ENCODE measurements around the gene AGBL4.
"Not testable (repeated sequence)": the region's sequence is repeated elsewhere in the genome, so short reads cannot be mapped to it uniquely, and the experiment has no call there.

The AGBL4 gene

DNA sequence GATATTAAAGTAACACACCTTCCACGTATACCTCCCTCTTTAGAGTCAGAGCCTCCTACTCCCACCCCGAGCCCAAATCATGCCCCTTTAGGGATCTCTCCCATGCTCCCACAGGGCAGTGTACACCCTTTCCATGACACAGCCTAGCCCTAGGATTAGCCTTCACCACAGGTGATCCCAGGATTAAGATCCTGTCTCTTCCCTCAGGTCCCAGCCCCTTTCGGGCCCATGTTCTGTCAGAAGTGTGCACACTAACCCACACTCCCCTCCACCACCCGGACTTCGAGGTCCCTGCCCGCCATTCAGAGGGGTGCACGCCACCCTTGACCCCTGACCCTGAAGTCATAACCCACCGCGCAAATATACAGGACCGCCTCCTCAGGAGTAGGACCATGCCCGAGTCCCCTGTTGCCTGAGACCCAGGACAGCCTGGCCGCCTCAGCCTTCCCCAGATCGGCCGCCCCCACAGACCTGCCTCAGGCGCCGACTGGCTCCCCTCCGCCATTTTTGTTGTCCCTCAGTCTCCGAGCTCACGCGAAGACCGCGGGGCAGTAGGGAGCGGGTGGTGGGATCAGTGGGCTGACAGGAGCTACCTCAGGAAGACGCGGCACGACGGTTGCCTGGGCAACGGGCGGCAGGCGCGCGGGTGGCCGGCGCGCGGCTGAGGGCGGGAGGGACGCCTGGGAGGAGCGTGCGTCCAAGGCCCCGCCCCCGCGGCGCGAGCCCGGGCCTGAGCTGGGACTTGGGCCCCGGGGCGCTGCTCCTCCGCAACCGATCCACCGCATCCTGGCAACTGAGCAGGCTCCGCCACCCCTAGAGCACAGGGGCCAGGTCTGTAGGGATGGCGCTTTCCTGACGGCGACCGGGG, at the start of gene AGBL4:
AGBL4 (minus strand) TSS at position 663 of the 868 bp plus-strand sequence.
- ATAC-seq: peak; percentile 28
- no peaks in the 10 kb centered on the region for H3K36me3 Mint-ChIP-seq (ENCODE audit: low read depth)

DNA sequence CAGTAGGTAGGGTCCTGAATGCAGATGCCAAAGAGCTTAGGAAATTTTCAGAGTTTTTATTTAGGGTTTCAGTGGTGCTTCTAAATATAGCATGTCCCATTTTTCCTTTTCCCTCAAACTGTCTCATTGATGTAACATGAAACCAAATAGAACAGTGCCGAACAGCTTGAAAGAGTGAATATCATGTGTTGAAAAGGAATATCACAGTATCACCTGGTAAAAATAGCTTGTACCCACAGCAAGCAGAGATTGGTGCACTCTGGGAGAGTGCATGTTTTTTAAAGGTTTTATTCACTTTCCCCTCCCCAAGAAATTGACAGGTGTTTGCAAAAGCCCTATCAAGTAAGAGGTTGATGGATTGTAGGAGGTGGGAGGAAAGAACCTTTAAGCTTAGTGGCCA, 43.1 kb upstream of the AGBL4 start:
- no peaks in the 10 kb centered on the region for H3K9me3 Mint-ChIP-seq
- ATAC-seq (no peak), DNase-seq (no peak)
- no peak overlapping the region for H3K27ac Mint-ChIP-seq
- no peaks in the 10 kb centered on the region for H3K36me3 Mint-ChIP-seq (ENCODE audit: low read depth)
- H3K4me1 Mint-ChIP-seq: no peaks in the 10 kb centered on the region
- no peak overlapping the region for H3K4me3 Mint-ChIP-seq
- peaks cover 10% of the 10 kb centered on the region for H3K27me3 Mint-ChIP-seq

More for the DNA sequence above, at the start of gene AGBL4:
- peaks cover 5% of the 10 kb centered on the region for H3K4me1 Mint-ChIP-seq
- DNase-seq: peak; percentile 2
- peaks cover 19% of the 10 kb centered on the region for H3K27me3 Mint-ChIP-seq
- no peak within 1 kb of the TSS for H3K27ac Mint-ChIP-seq
- no peak within 1 kb of the TSS for H3K4me3 Mint-ChIP-seq
- peaks cover 4% of the 10 kb centered on the region for H3K9me3 Mint-ChIP-seq

DNA sequence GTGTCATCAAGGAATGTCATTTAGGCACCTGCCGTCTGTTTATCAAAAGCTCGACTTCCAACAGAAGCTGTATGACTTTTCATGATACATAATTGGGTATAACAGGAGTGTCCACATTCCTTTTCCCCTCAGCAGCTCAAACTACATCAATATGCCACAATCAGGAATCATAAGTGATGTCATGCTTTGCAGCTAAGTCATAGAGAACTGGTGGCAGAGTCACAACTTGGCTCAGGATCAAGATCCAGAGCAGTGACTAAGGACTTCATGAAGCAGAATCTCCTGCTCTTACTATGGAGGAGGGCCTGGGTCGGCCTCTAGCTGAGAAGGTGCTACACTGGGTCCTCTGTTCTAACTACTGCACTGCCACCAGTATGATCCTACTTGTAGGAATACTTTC, 36.5 kb upstream of the AGBL4 start:
- H3K27me3 Mint-ChIP-seq: no peaks in the 10 kb centered on the region
- H3K36me3 Mint-ChIP-seq (ENCODE audit: low read depth): no peaks in the 10 kb centered on the region
- no peaks in the 10 kb centered on the region for H3K4me1 Mint-ChIP-seq
- ATAC-seq: no peak
- no peaks in the 10 kb centered on the region for H3K9me3 Mint-ChIP-seq
- no peak overlapping the region for H3K27ac Mint-ChIP-seq
- no peak overlapping the region for H3K4me3 Mint-ChIP-seq
- DNase-seq: no peak

DNA sequence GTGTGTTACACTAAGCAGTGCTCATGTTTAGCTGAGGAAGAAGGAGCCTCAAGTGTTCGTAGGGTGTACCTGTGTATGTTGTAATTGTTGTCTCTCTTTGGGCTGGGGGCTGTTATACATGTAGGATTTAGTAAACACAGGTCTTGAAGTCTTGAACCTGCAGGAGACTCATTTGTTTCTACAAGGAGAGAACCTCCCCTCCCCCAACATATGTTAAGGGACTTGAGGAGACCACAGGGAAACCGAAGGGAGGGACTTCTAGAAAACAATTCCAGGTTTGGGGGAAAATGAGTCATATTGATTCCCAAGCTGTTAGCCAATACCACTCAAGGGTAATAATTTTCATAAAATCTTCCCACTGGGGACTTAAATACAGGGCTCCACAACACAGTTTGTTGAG, 25.0 kb upstream of the AGBL4 start:
- no peaks in the 10 kb centered on the region for H3K9me3 Mint-ChIP-seq
- no peaks in the 10 kb centered on the region for H3K36me3 Mint-ChIP-seq (ENCODE audit: low read depth)
- H3K4me1 Mint-ChIP-seq: no peaks in the 10 kb centered on the region
- DNase-seq (no peak), ATAC-seq (no peak)
- peaks cover 30% of the 10 kb centered on the region for H3K27me3 Mint-ChIP-seq
- no peak overlapping the region for H3K4me3 Mint-ChIP-seq
- H3K27ac Mint-ChIP-seq: no peak overlapping the region

DNA sequence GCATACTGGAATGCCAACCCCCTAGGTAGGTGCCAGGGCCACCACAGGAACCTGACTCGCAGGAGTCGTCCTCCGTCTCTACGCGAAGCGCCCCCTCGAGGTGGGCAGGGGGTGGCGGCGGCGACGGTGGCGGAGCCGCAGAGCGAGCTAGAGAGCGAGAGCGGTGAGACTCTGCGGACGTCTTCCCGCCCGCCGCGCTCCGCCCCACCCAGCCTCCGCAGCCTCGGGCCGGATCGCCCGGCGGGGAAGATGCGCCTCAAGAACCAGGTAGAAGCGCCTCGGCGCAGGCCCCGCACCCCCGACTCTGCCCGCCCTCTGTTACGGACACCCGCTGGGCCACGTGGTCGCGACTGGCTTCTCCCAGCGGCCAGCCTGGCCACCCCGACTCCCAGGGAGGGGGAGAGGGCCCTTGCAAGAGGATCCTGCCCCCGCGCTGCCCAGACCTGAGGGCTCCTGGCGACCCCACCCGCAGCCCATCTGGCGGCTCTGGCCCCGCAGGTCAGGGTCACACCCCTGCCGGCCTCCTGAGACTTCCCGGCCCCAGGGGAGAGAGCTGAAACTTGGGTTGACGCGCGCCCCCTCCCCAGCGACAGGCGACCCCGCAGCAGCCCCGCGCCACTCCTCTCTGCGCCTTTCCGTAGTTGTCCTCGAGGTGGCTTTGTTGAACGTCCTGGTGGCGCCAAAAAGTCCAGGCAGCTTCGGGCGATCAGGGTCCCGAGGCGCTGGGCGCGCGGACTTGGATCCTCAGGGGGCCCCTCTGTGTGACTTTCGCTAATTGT, 24.4 kb upstream of the AGBL4 start:
- Mint-ChIP-seq H3K27me3 (peaks cover 30% of the 10 kb centered on the region), H3K9me3 (no peaks in the 10 kb centered on the region), H3K4me1 (no peaks in the 10 kb centered on the region), H3K4me3 (no peak overlapping the region), H3K36me3 (ENCODE audit: low read depth) (no peaks in the 10 kb centered on the region), H3K27ac (no peak overlapping the region)
- ATAC-seq: no peak
- peak; percentile 3 for DNase-seq

DNA sequence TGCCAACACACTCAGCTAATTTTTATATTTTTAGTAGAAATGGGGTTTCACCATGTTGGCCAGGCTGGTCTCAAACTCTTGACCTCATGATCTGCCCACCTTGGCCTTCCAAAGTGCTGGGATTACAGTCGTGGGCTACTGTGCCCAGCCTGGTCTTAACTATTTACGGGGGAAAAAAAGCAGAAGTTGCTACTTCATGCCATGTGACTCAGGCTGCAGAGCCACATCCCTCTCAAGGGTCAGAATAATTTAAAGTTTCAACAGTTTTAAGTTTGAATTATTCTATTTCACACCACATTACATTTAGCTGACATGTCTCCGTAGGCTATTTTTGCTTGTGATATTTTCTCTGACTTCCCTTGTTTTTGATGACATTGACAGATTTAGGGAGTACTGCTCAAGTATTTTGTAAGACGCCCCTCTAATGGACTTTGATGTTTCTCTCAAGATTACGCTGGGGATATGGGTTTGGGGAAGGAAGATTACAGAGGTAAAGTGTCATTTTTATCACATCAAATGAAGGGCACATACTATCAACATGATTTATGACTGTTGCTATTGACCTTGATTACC, 14.6 kb upstream of the AGBL4 start:
- ATAC-seq: no peak
- DNase-seq: no peak
- no peaks in the 10 kb centered on the region for H3K36me3 Mint-ChIP-seq (ENCODE audit: low read depth)
- no peak overlapping the region for H3K27ac Mint-ChIP-seq
- H3K27me3 Mint-ChIP-seq: peaks cover 4% of the 10 kb centered on the region
- H3K4me3 Mint-ChIP-seq: no peak overlapping the region
- H3K4me1 Mint-ChIP-seq: no peaks in the 10 kb centered on the region
- H3K9me3 Mint-ChIP-seq: no peaks in the 10 kb centered on the region

DNA sequence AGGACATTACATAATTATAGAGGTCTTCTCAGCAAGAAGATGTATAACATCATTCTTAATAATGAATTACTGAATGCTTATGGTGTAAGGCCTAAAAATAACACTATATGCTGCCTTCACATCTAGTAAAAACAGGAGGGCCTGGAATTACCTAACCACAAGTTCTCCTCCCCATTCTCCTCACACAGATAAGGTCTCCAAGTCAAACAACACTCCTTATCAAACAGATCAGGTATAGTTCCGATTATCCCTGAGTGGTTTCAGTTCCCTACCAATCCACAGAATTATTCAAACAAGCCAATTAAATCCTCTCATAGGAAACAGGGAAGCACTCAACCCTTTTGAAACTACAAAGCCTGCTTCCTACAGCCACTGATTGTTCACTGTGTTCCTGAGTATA, 4.0 kb upstream of the AGBL4 start:
- peaks cover 19% of the 10 kb centered on the region for H3K27me3 Mint-ChIP-seq
- no peak for DNase-seq
- H3K27ac Mint-ChIP-seq: no peak overlapping the region
- no peak for ATAC-seq
- peaks cover 5% of the 10 kb centered on the region for H3K4me1 Mint-ChIP-seq
- H3K9me3 Mint-ChIP-seq: peaks cover 4% of the 10 kb centered on the region
- H3K36me3 Mint-ChIP-seq (ENCODE audit: low read depth): no peaks in the 10 kb centered on the region
- H3K4me3 Mint-ChIP-seq: no peak overlapping the region

DNA sequence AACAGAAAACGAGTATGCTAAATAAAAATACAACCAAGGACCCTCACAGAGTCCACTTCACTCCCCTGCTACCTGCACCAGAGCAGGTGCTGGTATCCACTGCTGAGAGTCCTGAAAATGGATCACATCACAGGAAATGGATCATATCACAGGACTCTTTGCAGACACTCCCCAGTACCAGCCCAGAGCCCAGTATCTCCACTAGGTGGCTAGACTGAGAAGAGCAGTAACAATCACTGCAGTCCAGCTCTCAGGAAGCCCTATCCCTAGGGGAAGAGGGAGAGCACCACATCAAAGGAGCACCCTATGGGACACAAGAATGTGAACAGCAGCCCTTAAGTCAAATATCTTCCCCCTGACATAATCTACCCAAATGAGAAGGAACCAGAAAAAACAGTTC, 28.0 kb downstream of the AGBL4 start:
- no peak overlapping the region for H3K4me3 Mint-ChIP-seq
- no peaks in the 10 kb centered on the region for H3K36me3 Mint-ChIP-seq (ENCODE audit: low read depth)
- no peak for ATAC-seq
- H3K27me3 Mint-ChIP-seq: peaks cover 7% of the 10 kb centered on the region
- no peak for DNase-seq
- peaks cover 24% of the 10 kb centered on the region for H3K9me3 Mint-ChIP-seq
- H3K4me1 Mint-ChIP-seq: no peaks in the 10 kb centered on the region
- no peak overlapping the region for H3K27ac Mint-ChIP-seq

DNA sequence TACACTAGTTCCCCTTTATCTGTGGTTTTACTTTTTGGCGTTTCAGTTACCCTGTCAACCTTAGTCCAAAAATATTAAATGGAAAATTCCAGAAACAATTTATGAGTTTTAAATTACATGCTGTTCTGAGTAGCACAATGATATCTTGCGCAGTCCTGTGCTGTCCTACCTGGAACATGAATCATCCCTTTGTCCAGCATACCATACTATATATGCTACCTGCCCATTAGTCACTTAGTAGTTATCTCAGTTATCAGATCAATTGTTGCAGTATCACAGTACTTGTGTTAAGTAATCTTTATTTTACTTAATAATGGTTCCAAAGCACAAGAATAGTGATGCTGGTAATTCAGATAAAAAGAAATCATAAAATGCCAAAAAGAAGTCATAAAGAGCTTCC, 52.7 kb downstream of the AGBL4 start:
- no peak for DNase-seq
- Mint-ChIP-seq H3K4me3 (no peak overlapping the region), H3K4me1 (no peaks in the 10 kb centered on the region), H3K9me3 (no peaks in the 10 kb centered on the region), H3K27ac (no peak overlapping the region), H3K27me3 (peaks cover 2% of the 10 kb centered on the region), H3K36me3 (ENCODE audit: low read depth) (no peaks in the 10 kb centered on the region)
- no peak for ATAC-seq

DNA sequence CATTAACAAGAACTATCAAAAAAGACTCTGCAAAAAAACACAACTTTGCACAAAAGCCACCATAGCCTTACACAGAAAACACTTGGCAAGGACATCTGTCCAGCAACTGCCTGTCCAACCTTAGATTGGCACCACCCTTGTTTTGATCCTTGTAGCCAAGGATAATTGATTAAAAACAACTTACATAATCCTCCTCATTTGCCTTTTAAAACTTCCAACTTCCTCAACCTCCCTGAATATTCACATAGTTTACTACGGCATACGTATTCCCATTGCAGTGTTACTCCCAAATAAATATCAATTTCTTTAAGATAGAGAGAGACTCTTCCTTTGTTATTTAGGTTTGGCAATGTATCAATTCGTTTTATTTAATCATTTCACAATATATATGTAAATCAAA, 72.4 kb downstream of the AGBL4 start:
- Mint-ChIP-seq H3K4me3 (no peak overlapping the region), H3K9me3 (peaks cover 5% of the 10 kb centered on the region), H3K36me3 (ENCODE audit: low read depth) (no peaks in the 10 kb centered on the region), H3K27ac (no peak overlapping the region), H3K4me1 (no peaks in the 10 kb centered on the region), H3K27me3 (no peaks in the 10 kb centered on the region)
- no peak for ATAC-seq
- no peak for DNase-seq

DNA sequence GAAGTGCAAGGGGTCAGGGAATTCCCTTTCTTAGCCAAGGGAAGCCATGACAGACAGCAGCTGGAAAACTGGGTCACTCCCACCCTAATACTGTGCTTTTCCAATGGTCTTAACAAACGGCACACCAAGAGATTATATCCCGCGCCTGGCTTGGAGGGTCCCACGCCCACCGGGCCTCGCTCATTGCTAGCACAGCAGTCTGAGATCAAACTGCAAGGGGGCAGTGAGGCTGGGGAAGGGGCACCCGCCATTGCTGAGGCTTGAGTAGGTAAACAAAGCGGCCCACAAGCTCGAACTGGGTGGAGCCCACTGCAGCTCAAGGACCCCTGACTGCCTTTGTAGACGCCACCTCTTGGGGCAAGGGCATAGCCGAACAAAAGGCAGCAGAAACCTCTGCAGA, 108.5 kb downstream of the AGBL4 start:
- not testable (repeated sequence) for DNase-seq; H3K4me3 Mint-ChIP-seq; H3K4me1 Mint-ChIP-seq; H3K27ac Mint-ChIP-seq; ATAC-seq; H3K36me3 Mint-ChIP-seq (ENCODE audit: low read depth); H3K27me3 Mint-ChIP-seq
- H3K9me3 Mint-ChIP-seq: peaks cover 19% of the 10 kb centered on the region

DNA sequence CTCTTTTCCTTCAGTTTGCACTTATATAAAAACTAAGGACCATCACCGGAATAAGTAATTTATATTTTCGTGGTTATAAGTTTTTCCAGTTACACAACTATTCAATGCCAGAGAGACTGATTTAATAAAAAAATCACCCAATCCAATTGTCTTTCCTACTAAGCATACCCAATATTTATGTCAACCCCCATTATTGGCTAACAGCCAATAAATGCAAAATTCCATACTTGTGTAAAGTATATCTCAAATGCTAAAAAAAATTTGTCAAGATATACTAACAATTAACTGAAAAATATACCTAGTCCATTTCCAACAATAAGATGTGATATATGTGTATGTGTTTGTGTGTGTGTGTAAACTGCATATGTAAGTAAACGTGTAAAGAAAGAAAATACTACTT, 117.4 kb downstream of the AGBL4 start:
- H3K9me3 Mint-ChIP-seq: no peaks in the 10 kb centered on the region
- DNase-seq: no peak
- no peak overlapping the region for H3K4me3 Mint-ChIP-seq

DNA sequence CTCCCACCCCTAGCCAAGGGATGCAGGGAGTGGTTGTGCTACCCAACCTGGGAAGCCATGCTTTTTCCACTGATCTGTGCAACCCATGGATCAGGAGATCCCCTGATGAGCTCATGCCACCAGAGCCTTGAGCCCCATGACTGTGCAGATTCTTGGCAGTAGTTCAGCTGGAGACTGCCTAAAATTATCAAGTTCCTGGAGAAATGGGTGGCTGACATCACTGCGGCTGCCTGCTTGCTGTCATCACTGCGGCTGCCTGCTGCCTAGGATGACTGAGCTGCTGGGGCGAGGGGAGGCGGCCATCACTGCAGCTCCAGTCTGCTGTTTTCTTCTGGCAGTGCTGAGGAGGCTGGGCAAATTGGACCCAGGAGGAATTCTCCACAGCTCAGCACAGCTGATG, 159.2 kb downstream of the AGBL4 start:
- Mint-ChIP-seq H3K4me3 (no peak overlapping the region), H3K9me3 (peaks cover 19% of the 10 kb centered on the region)

More for the DNA sequence above, 117.4 kb downstream of the AGBL4 start:
- Mint-ChIP-seq H3K27ac (no peak overlapping the region), H3K27me3 (peaks cover 4% of the 10 kb centered on the region), H3K4me1 (no peaks in the 10 kb centered on the region), H3K36me3 (ENCODE audit: low read depth) (no peaks in the 10 kb centered on the region)
- ATAC-seq: no peak

DNA sequence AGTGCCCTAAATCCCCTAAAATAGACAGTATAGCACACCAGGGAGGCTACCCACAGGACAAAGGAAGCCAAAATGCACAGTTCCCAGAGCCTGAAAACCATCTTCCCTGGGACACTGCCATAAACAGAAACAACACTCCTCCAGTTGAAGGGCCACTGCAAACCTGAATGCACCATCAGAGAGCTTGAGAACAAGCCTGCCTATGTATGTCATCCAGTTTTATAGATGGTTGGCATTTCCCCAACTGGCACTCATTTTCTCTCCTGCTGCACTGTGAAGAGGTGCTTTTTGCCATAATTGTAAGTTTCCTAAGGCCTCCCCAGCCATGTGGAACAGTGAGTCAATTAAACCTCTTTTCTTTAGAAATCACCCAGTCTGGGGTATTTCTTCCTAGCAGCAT, 169.0 kb downstream of the AGBL4 start:
- Mint-ChIP-seq H3K4me3 (no peak overlapping the region), H3K36me3 (ENCODE audit: low read depth) (no peaks in the 10 kb centered on the region), H3K4me1 (no peaks in the 10 kb centered on the region), H3K27me3 (no peaks in the 10 kb centered on the region), H3K9me3 (peaks cover 3% of the 10 kb centered on the region), H3K27ac (no peak overlapping the region)
- DNase-seq: no peak
- ATAC-seq: no peak

More for the DNA sequence above, 159.2 kb downstream of the AGBL4 start:
- no peak for ATAC-seq
- DNase-seq: no peak
- Mint-ChIP-seq H3K4me1 (no peaks in the 10 kb centered on the region), H3K27me3 (no peaks in the 10 kb centered on the region), H3K36me3 (ENCODE audit: low read depth) (no peaks in the 10 kb centered on the region), H3K27ac (no peak overlapping the region)

DNA sequence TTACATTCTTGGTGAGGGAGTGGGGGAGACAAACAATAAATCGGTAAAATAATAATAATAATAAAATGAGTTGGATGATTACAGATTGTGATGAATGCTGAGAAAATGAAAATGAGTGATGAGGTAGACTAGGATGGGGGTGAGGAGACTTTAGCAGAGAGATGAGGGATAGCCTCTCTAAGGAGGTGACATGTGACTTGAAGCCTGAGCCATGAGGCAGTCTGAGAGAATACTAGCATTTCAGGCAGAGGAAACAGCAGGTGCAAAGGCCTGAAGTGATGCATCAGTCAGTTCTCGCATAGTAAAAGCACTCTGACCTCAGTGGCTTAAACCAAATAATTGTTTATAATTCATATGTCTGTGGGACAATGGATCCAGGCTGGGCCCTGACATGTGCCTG, 181.2 kb downstream of the AGBL4 start:
- DNase-seq: no peak
- ATAC-seq: no peak
- no peak overlapping the region for H3K4me3 Mint-ChIP-seq
- H3K9me3 Mint-ChIP-seq: peaks cover 38% of the 10 kb centered on the region
- no peaks in the 10 kb centered on the region for H3K4me1 Mint-ChIP-seq
- no peak overlapping the region for H3K27ac Mint-ChIP-seq
- peaks cover 2% of the 10 kb centered on the region for H3K36me3 Mint-ChIP-seq (ENCODE audit: low read depth)
- peaks cover 2% of the 10 kb centered on the region for H3K27me3 Mint-ChIP-seq
